Large intestine (tissue), 3 donors: ENCODE results near the gene NOTCH2. TPM values are rescaled to one million over a fixed set of nuclear protein-coding genes. Genes with fewer than 3 reads are reported as not detected.
"Not testable (repeated sequence)": the region's sequence is repeated elsewhere in the genome, so short reads cannot be mapped to it uniquely, and the experiment has no call there.

ENCODE experiments used
- DNase-seq, 2 donors: peaks; one replicate each; pipeline versions ENCODE4 v3.0.0 to v3.0.0-alpha.2; 2013
- H3K27ac ChIP-seq: one replicate; pipeline ENCODE4 v1.5.1; 2013; ENCODE audit warnings: low read length
- H3K27me3 ChIP-seq: 2 replicates; pipeline ENCODE4 v1.6.1; 2013; ENCODE audit warnings: low read length; ENCODE audit not compliant: control insufficient read depth, insufficient read depth
- H3K36me3 ChIP-seq: 2 replicates; pipeline ENCODE4 v1.6.1; 2013; ENCODE audit warnings: low read length; ENCODE audit not compliant: control insufficient read depth, insufficient read depth
- H3K4me1 ChIP-seq: one replicate; pipeline ENCODE4 v1.6.1; 2013; ENCODE audit warnings: low read length; ENCODE audit not compliant: control insufficient read depth, insufficient read depth
- H3K4me3 ChIP-seq: one replicate; pipeline ENCODE4 v1.5.1; 2013; ENCODE audit warnings: low read length
- H3K9me3 ChIP-seq: one replicate; pipeline ENCODE4 v1.6.1; 2013; ENCODE audit warnings: mild to moderate bottlenecking, low read depth, low read length, moderate library complexity; ENCODE audit not compliant: control insufficient read depth
- WGBS: methylation state at CpG from one replicate; pipeline ENCODE4 v1.1.5; 2013; ENCODE audit warnings: low lambda C conversion rate; ENCODE audit not compliant: insufficient coverage; 5-methylcytosine and 5-hydroxymethylcytosine counted together
- polyA plus RNA-seq: library from polyadenylated mRNA; unstranded; fragments of 120-200 nt; gene quantifications from one replicate; pipeline ENCODE4 v1.2.1, GENCODE V29; 2013

NOTCH2 gene
- polyA plus RNA-seq, 1 donor, result 22.6 TPM

GRCh38 chr1:120103768-120104167 lies 34.3 kb upstream of the NOTCH2 start:
- not testable (repeated sequence) for H3K4me3 ChIP-seq, DNase-seq, H3K4me1 ChIP-seq, H3K27ac ChIP-seq, H3K36me3 ChIP-seq, H3K9me3 ChIP-seq, H3K27me3 ChIP-seq
- WGBS, result no CpG with 5 or more reads among the region's 3 CpGs

DNA sequence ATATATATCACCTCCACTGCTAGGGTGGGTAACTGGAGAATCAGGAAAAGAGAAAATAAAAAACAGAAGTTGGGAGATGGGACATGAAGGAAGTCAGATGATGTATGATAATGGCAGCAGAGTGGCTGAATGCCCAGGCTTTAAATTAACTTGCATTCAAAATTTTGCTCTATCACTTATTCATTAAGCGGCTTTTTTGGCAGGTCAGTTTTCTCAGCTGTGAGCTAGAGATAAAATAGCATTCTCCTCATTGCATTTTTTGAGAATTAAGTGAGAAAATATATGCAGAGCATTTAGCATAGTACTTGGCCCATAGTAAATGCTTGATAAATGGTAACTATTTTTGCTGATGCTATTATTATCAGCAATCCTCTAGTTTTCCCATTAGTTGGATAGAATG lies 32.1 kb upstream of the NOTCH2 start:
- not testable (repeated sequence) for H3K36me3 ChIP-seq, H3K27me3 ChIP-seq, DNase-seq, H3K4me3 ChIP-seq, H3K27ac ChIP-seq, H3K9me3 ChIP-seq, H3K4me1 ChIP-seq
- no CpG with 5 or more reads among the region's 1 CpG for WGBS

- WGBS, result no CpG with 5 or more reads among the region's 1 CpG
- not testable (repeated sequence) for H3K9me3 ChIP-seq, H3K36me3 ChIP-seq, H3K27me3 ChIP-seq, H3K27ac ChIP-seq, H3K4me3 ChIP-seq, DNase-seq, H3K4me1 ChIP-seq
Measured at GRCh38 chr1:120100590-120100989, 31.1 kb upstream of the NOTCH2 start.

- not testable (repeated sequence) for H3K4me1 ChIP-seq, H3K4me3 ChIP-seq, H3K27ac ChIP-seq, H3K36me3 ChIP-seq, H3K27me3 ChIP-seq, DNase-seq, H3K9me3 ChIP-seq
- no CpG with 5 or more reads among the region's 6 CpGs for whole genome bisulfite sequencing
Measured at GRCh38 chr1:120098986-120099759, 29.7 kb upstream of the NOTCH2 start.

- DNase-seq, result not testable (repeated sequence)
Measured at GRCh38 chr1:120096981-120097545, 27.6 kb upstream of the NOTCH2 start.

DNA sequence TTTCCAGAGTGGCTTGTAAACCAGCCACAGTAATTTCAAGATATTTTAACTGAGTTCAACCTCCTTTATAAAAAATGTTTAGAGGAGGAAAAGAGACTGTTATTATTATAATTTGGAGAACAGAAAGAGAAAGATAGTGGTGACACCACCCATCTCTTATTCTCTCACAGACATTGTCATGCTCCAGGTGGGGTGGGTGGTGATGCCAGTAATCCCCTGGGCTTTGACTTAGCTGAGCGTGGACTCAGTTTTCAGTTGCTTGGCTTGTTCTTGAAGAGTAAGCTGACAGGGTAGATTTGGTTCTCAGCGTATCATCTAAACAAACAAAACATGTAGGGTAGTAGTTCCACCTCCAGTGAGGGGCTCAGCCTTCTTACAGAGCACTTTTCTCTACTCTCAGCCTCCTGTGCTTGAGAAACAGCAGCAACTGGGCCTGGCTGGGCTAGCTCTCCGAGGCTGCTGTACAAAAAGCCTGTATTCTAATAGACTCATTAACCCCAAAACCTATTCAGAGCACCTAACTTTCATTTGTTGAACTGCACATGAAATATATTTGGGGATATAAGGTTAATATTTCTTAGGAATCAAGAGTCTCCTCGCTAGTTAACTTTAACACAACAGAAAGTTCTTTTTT lies 24.2 kb upstream of the NOTCH2 start:
- DNase-seq, H3K36me3 ChIP-seq: not testable (repeated sequence)
- WGBS, result no CpG with 5 or more reads among the region's 4 CpGs

More at GRCh38 chr1:120096981-120097545, 27.6 kb upstream of the NOTCH2 start:
- H3K4me1 ChIP-seq, H3K27ac ChIP-seq, H3K36me3 ChIP-seq, H3K27me3 ChIP-seq, H3K9me3 ChIP-seq, H3K4me3 ChIP-seq: not testable (repeated sequence)
- WGBS, result no CpG with 5 or more reads among the region's 1 CpG

GRCh38 chr1:120092232-120093218 lies 23.1 kb upstream of the NOTCH2 start:
- 83% methylated on average over 1 of the region's 4 CpGs for WGBS
- DNase-seq, H3K27ac ChIP-seq, H3K9me3 ChIP-seq, H3K36me3 ChIP-seq, H3K4me1 ChIP-seq, H3K4me3 ChIP-seq, H3K27me3 ChIP-seq: not testable (repeated sequence)

More for the DNA sequence above, 24.2 kb upstream of the NOTCH2 start:
- H3K27ac ChIP-seq, H3K9me3 ChIP-seq, H3K27me3 ChIP-seq, H3K4me3 ChIP-seq, H3K4me1 ChIP-seq: not testable (repeated sequence)

DNA sequence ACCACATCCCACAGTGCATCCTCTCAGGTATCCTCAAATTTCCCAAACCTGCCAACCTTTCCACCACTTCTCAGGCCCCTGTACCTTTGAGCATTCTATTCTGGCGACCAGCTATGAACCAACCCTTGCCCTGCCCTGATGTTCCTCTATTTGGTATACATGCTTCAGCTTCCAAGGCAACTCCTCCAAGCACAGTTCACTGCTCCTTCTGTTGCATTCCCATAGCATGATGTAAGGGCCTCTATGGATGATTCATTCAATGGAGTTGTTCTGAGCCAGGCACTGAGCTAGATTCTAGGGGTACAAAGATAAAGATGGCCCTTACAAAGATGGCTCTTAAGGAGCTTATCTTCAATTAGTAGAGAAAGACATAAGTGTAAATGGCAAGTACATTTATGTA lies 21.4 kb upstream of the NOTCH2 start:
- H3K27me3 ChIP-seq, H3K36me3 ChIP-seq, H3K9me3 ChIP-seq, H3K4me3 ChIP-seq, DNase-seq, H3K27ac ChIP-seq, H3K4me1 ChIP-seq: not testable (repeated sequence)
- WGBS, result no CpG with 5 or more reads among the region's 1 CpG

DNA sequence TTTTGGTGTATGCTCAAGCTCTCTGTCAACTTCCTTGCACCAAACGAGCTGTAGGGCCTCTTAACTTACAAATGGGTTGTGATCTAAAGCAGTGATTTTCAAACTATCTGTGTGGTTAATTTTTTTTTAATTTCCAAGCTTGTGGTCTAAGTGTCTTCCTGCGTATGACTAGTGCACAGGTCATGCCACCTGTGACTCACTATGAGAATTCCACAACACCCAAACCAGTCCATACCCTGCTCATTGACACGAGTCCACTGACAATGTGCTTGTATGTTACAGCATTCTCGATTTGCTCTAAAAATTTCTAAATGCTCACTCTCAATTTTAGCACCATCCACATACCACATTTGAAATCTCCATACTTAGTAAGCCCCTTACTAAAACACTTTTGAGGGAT lies 18.5 kb upstream of the NOTCH2 start:
- not testable (repeated sequence) for H3K36me3 ChIP-seq, H3K9me3 ChIP-seq, H3K4me3 ChIP-seq, H3K27me3 ChIP-seq, H3K4me1 ChIP-seq, DNase-seq, H3K27ac ChIP-seq
- WGBS, result no CpG with 5 or more reads among the region's 4 CpGs

- H3K4me3 ChIP-seq, H3K27me3 ChIP-seq, H3K9me3 ChIP-seq, H3K4me1 ChIP-seq, DNase-seq, H3K27ac ChIP-seq, H3K36me3 ChIP-seq: not testable (repeated sequence)
- WGBS, result no CpG with 5 or more reads among the region's 8 CpGs
Measured at GRCh38 chr1:120069920-120070214, 405 bp upstream of the NOTCH2 start.
